CD4-positive, alpha-beta T cell treated with Interleukin-4 for 1 hour (primary cell): Measurements from ENCODE around the gene CLCN1.
"Not testable (repeated sequence)": the region's sequence is repeated elsewhere in the genome, so short reads cannot be mapped to it uniquely, and the experiment has no call there.

Source experiments
- DNase-seq, 2 donors: peaks; one replicate each; pipeline ENCODE4 v3.0.0-alpha.2; 2020 to 2022

The CLCN1 gene

GRCh38 chr7:143387156-143387975 lies 71.5 kb downstream of the CLCN1 start:
- no peak for DNase-seq

GRCh38 chr7:143388051-143388450 lies 72.1 kb downstream of the CLCN1 start:
- no peak for DNase-seq

- DNase-seq: no peak
Observed at GRCh38 chr7:143388491-143389101, 72.7 kb downstream of the CLCN1 start.

DNA sequence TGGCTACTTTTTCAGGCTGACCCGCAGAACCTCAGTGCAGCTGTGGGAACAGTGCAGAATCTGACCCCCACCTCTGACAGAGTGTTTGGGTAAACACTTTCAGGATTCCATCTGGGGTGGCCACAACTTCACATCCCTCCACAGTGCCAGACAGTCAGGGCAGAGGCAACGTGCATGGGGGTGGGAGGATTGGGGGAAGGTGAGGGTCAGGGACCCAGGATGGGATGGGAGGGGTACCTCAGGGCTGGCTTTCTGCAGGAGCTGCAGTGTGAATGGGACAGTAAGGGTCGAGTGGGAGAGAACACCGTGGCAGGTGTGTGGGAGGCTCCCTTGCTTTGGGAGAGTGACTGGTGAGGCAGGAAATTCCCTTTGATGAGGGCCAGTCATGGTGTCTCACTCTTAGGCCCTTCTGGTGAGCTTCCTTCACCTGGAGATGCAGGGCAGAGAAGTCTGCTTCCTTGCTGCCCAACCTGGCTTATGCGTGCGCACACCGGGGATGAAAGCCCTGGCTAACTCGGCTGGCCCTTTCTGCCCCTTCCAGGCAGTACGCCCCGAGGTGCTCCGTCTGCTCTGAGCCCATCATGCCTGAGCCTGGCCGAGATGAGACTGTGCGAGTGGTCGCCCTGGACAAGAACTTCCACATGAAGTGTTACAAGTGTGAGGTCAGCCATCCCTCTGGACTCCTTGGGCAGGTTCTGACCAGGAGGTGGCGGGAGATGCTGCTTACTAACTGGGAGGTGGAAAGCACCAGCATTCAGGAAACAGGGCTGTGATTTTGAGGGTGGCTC lies 73.6 kb downstream of the CLCN1 start:
- no peak for DNase-seq

DNA sequence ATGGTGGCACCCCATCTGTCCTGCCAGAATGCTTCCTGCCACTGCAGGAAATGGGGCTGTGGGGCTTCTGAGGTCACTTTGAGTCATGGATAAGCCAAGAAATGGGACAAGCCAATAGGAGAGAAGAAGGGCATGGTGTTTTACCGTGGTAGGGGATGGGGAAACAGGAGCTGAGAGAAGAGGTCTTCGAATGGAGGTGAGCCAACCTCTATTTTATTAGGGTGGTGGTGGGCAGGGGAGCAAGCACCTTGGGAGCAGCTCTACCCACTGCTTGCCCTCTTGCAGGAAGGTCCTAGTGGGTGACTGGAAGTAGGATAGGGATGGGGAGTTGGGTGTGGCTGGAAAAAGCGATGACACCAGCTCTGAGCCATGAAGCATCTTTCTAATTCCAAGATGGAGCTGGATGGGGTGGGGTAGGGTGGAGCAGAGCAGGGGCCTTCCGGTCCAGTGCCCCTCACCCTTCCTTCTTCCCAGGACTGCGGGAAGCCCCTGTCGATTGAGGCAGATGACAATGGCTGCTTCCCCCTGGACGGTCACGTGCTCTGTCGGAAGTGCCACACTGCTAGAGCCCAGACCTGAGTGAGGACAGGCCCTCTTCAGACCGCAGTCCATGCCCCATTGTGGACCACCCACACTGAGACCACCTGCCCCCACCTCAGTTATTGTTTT lies 74.3 kb downstream of the CLCN1 start:
- no peak for DNase-seq

DNA sequence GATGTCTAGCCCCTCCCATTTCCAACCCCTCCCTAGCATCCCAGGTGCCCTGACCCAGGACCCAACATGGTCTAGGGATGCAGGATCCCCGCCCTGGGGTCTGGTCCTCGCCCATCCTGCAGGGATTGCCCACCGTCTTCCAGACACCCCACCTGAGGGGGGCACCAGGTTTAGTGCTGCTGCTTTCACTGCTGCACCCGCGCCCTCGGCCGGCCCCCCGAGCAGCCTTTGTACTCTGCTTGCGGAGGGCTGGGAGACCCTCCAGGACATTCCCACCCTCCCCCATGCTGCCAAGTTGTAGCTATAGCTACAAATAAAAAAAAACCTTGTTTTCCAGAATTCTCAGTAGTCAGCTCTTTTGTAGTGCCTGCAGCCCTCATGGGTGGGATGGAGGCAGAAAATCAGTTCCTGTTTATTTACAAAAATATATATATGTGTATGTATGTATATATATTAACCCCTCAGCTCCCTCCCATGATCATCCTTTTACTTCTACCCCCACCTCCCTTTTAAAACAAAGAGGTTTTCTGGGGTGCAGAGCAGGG lies 74.9 kb downstream of the CLCN1 start:
- no peak for DNase-seq

- DNase-seq: no peak
Observed at GRCh38 chr7:143391462-143392404, 75.8 kb downstream of the CLCN1 start.

GRCh38 chr7:143392427-143392826 lies 76.5 kb downstream of the CLCN1 start:
- DNase-seq: not testable (repeated sequence)

GRCh38 chr7:143392875-143393266 lies 77.0 kb downstream of the CLCN1 start:
- DNase-seq: no peak

DNA sequence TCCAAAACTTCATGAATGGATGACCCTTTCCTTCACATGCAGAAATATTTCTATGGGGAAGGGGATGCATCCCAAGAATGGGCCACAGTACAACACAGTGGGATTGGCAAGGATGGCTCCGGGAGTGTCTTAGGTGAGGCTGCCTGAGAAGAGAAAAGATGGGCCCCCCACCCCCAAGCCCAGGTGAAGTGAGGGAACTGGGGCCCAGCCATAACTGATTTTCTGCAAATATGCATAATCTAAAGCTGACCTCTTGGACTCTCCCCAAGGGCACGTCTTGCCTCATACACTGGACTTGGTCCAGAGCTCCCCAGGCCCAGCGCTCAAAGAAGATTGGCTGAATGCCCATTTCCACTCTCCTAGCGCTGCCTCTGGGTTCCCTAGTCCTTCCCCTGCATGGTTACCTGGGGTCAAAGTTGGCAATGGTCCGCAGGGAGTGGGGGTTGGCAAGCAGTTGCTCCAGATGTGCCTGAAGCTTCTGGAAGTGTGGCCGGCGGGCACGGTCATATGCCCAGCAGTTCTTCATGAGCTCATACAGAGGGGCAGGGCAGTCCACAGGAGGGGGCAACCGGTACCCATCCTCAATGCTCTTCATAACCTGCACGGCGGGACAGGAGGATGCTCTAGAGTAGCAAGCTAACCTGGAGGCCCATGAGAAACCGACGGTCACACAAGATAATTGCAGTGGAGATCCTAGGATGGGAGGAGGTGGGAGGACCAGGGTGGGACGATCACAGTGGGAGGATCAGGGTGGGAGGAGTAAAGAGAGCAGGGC lies 77.5 kb downstream of the CLCN1 start:
- no peak for DNase-seq

- DNase-seq: no peak
Observed at GRCh38 chr7:143394068-143394467, 78.2 kb downstream of the CLCN1 start.

- no peak for DNase-seq
Observed at GRCh38 chr7:143394777-143395176, 78.9 kb downstream of the CLCN1 start.

DNA sequence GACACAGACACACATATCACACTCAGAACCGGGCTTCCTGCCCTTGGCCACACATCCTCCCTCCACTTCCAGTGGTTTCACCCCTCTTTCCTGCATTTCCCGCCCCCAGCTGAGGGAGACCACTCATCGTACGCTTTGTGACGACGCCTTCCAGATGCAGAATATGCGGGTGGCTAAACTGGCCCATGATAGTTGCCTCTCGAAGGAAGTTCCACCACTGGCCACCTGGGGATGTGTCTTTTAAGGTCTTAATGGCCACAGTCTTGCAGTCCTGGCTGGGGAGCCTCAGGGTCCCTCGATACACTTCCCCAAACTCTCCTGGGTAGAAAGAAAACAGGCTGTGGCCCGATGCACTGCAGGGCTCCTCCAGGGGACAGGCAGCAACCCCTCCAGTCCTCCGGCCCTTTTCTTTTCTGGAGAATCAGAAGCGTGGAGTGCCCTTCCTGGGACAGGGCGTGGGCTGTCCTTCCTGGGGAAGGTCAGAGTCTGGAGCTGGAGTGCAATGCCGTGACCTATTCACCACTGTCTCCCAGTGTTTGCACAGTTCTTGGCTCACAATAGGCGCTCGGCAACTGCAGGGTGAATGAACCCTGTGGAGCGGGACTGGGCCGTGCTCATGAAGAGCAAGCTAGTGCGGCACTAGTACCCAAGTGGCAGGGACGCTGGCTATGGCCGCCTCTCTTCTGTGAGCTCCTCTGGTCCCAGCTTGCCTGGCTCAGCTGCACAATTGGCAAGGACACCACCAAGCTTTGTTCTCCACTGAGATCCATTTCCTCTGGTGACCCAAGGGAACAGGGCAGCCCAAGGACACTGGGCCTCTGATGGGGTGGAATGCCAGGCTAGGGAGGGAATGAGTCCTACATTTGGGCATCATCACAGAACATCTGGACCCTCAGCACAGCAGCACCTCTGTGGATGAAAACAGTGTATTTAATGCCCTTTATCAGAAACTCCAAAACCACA lies 79.6 kb downstream of the CLCN1 start:
- DNase-seq: no peak

GRCh38 chr7:143396182-143396581 lies 80.3 kb downstream of the CLCN1 start:
- DNase-seq: no peak

DNA sequence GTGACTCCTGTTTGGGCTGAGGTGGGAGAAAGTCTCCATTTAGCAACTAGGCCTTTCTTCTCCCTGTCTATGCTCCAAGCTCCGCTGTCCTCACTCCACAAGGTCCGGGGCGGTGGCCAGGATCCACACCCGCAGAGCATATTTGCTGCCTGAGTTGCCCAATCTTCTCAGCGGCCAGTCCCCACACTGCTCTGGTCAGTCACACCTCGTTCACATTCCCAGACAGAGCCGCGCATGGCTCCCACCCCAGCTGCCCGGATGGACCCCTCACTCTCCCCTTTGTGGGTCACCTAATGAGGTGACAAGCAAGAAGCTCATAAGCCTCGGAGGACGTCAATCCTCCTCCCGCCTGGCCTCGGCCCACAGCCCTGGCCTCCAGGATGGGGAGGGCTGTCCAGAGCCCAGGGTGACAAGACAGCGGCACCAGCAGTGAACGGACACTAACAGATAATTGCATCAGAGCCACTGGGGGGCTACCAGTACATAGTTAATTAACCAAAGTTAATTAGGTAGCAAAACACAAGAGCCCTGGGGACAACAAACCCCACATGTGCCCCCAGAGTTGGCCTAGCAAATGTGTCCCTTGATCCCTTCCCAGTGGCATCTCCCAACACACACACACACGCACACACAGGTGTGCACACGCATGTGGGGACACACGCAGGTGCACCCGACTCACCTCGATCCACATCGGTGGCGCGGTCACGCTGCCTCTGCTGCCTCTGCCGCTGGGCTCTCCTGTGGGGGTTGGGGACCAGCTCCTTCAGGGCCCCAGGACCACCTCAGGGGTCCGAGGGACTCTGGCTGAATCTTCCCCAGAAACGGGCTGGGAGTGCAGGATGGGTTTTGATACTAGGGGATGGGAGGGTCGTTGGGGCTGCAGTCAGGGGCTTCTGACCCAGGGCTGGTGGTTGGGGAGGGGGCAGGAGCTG lies 81.0 kb downstream of the CLCN1 start:
- no peak for DNase-seq

- DNase-seq: no peak
Observed at GRCh38 chr7:143397710-143398530, 82.0 kb downstream of the CLCN1 start.

- DNase-seq: no peak
Observed at GRCh38 chr7:143398616-143399015, 82.7 kb downstream of the CLCN1 start.

DNA sequence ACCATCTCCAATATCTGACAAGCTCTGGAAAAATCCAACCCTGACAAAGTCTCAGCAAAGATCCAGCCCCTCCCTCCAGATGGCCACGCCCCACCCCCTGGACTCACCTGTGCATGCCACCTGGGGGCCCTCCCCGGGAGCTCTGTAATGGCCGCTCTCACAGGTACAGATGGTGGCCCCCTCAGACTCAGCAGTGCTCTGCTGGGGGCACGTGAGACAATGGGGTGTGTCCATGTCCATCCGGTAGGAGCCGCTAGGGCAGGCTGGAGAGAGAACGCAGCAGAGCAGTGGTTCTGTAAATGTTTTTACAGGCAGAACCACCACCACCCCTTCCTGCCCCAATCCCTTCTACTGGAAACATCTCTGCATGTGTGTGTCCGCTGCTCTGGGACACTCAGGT lies 83.2 kb downstream of the CLCN1 start:
- DNase-seq: no peak
